Measurements from ENCODE around the gene RNF114.

The RNF114 gene

DNA sequence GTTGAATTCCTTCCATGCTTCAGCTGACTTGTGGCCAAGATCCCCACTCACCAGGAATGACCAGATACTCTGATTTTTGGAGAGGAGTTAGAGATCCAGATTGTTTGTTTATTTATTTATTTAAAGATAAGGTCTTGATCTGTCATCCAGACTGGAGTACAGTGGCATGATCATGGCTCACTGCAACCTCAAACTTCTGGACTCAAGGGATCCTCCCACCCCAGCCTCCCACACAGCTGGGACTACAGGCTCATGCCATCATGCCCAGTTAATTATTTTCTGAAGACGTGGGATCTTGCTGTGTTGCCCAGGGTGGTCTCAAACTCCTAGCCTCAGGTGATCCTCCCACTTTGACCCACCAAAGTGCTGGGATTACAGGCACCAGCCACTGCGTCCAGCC lies 16.7 kb upstream of the RNF114 start:
- Histone ChIP-seq H3K4me3 (ENCODE audit: low read length) (no peak overlapping the region), H3K79me2 (ENCODE audit: control insufficient read depth, low read length) (peaks cover 20% of the 10 kb centered on the region), H3K4me2 (ENCODE audit: low read length) (no peak overlapping the region), H3K4me1 (ENCODE audit: control insufficient read depth, low read length) (peaks cover 8% of the 10 kb centered on the region), H3K9me2 (replicated peaks; ENCODE audit: control insufficient read depth, low read length) (no peaks in the 10 kb centered on the region), H3K36me3 (ENCODE audit: control insufficient read depth, low read length) (no peaks in the 10 kb centered on the region), H4K20me1 (ENCODE audit: control insufficient read depth, insufficient read depth, low read depth, low read length) (peaks cover 4% of the 10 kb centered on the region; the same call in 1 of the 2 replicates), H3K27me3 (ENCODE audit: control insufficient read depth, low read length) (no peaks in the 10 kb centered on the region), H3F3A (ENCODE audit: control insufficient read depth, insufficient read depth) (peaks cover 3% of the 10 kb centered on the region; the same call in 1 of the 2 replicates), H3K27ac (ENCODE audit: low read depth, low read length) (no peak overlapping the region), H3K9me3 (ENCODE audit: control insufficient read depth, insufficient read depth, low read length) (no peaks in the 10 kb centered on the region)
- TF ChIP-seq EZH2phosphoT487 (IDR thresholded peaks at IDR 0.05; ENCODE audit: borderline replicate concordance, low read length), result no peak
- TF ChIP-seq, protein P1, sequence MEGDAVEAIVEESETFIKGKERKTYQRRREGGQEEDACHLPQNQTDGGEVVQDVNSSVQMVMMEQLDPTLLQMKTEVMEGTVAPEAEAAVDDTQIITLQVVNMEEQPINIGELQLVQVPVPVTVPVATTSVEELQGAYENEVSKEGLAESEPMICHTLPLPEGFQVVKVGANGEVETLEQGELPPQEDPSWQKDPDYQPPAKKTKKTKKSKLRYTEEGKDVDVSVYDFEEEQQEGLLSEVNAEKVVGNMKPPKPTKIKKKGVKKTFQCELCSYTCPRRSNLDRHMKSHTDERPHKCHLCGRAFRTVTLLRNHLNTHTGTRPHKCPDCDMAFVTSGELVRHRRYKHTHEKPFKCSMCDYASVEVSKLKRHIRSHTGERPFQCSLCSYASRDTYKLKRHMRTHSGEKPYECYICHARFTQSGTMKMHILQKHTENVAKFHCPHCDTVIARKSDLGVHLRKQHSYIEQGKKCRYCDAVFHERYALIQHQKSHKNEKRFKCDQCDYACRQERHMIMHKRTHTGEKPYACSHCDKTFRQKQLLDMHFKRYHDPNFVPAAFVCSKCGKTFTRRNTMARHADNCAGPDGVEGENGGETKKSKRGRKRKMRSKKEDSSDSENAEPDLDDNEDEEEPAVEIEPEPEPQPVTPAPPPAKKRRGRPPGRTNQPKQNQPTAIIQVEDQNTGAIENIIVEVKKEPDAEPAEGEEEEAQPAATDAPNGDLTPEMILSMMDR (IDR thresholded peaks at IDR 0.05; ENCODE audit: low read depth, low read length, poor library complexity, severe bottlenecking), result no peak

DNA sequence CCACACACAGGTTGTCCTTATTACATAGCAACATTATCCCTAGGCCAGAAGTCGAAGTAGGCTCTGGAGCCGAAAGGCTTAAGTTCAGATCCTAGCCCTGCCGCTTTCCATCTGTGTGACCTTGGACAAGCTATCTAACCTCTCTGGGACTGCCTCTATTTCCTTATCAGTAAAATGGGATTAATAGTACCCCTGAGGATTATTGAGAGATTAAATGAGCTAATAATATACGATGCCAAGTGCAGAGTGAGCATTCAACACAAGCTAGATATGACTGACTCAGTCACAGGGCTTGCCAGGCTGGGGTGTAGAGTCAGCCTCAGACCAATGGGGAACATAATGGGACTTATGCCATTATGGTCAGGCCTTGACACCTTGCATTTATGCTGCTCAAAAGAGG lies 11.9 kb upstream of the RNF114 start:
- Histone ChIP-seq H3K4me1 (ENCODE audit: control insufficient read depth, low read length) (peaks cover 6% of the 10 kb centered on the region), H3K4me2 (ENCODE audit: low read length) (no peak overlapping the region), H3K27me3 (ENCODE audit: control insufficient read depth, low read length) (no peaks in the 10 kb centered on the region), H3F3A (ENCODE audit: control insufficient read depth, insufficient read depth) (no peaks in the 10 kb centered on the region), H3K36me3 (ENCODE audit: control insufficient read depth, low read length) (no peaks in the 10 kb centered on the region), H3K4me3 (ENCODE audit: low read length) (no peak overlapping the region), H3K9me2 (replicated peaks; ENCODE audit: control insufficient read depth, low read length) (no peaks in the 10 kb centered on the region), H3K9me3 (ENCODE audit: control insufficient read depth, insufficient read depth, low read length) (no peaks in the 10 kb centered on the region), H3K79me2 (ENCODE audit: control insufficient read depth, low read length) (no peaks in the 10 kb centered on the region), H4K20me1 (ENCODE audit: control insufficient read depth, insufficient read depth, low read depth, low read length) (no peaks in the 10 kb centered on the region), H3K27ac (ENCODE audit: low read depth, low read length) (no peak overlapping the region)
- TF ChIP-seq, protein P1 (IDR thresholded peaks at IDR 0.05; ENCODE audit: low read depth, low read length, poor library complexity, severe bottlenecking), result no peak
- TF ChIP-seq EZH2phosphoT487 (IDR thresholded peaks at IDR 0.05; ENCODE audit: borderline replicate concordance, low read length), result no peak

DNA sequence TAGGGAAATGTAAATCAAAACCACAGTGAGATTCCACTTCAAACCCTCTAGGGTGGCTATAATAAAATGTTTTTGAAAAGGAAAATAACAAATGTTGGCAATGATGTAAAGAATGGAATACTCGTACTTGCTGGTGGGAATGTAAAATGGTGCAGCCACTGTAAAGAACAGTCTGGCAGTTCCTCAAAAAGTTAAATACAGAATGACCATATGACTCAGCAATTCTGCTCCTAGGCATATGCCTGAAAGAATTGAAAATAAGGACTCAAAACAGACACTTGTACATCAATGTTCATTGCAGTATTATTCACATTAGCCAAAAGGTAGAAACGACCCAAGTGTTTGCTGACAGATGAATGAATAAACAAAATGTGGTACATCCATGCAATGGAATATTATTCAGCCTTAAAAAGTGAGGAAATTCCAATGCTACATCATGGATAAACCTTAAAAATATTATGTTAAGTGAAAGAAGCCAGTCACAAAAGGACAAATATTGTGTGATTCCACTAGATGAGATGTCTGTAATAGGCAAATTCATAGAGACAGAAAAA lies 10.2 kb upstream of the RNF114 start:
- Histone ChIP-seq H3K36me3 (ENCODE audit: control insufficient read depth, low read length) (no peaks in the 10 kb centered on the region), H3K4me1 (ENCODE audit: control insufficient read depth, low read length) (peaks cover 6% of the 10 kb centered on the region), H3K4me3 (ENCODE audit: low read length) (no peak overlapping the region), H3F3A (ENCODE audit: control insufficient read depth, insufficient read depth) (no peaks in the 10 kb centered on the region), H3K79me2 (ENCODE audit: control insufficient read depth, low read length) (no peaks in the 10 kb centered on the region), H3K27me3 (ENCODE audit: control insufficient read depth, low read length) (no peaks in the 10 kb centered on the region), H4K20me1 (ENCODE audit: control insufficient read depth, insufficient read depth, low read depth, low read length) (no peaks in the 10 kb centered on the region), H3K4me2 (ENCODE audit: low read length) (no peak overlapping the region), H3K27ac (ENCODE audit: low read depth, low read length) (no peak overlapping the region), H3K9me3 (ENCODE audit: control insufficient read depth, insufficient read depth, low read length) (no peaks in the 10 kb centered on the region), H3K9me2 (replicated peaks; ENCODE audit: control insufficient read depth, low read length) (no peaks in the 10 kb centered on the region)
- no peak for TF ChIP-seq EZH2phosphoT487 (IDR thresholded peaks at IDR 0.05; ENCODE audit: borderline replicate concordance, low read length)
- TF ChIP-seq, protein P1 (IDR thresholded peaks at IDR 0.05; ENCODE audit: low read depth, low read length, poor library complexity, severe bottlenecking), result no peak

Measured in DOHH2 (cell line).